ENCODE data around the gene KCNJ14. TPM values are rescaled to one million over a fixed set of nuclear protein-coding genes. Genes with fewer than 3 reads are reported as not detected.

KCNJ14 gene
- total and polyA plus RNA-seq, 2 of the 8 experiments (the other 6 are each of a cell fraction or from before 2014, with no cell fraction given) = 0.45 to 0.89 TPM

DNA sequence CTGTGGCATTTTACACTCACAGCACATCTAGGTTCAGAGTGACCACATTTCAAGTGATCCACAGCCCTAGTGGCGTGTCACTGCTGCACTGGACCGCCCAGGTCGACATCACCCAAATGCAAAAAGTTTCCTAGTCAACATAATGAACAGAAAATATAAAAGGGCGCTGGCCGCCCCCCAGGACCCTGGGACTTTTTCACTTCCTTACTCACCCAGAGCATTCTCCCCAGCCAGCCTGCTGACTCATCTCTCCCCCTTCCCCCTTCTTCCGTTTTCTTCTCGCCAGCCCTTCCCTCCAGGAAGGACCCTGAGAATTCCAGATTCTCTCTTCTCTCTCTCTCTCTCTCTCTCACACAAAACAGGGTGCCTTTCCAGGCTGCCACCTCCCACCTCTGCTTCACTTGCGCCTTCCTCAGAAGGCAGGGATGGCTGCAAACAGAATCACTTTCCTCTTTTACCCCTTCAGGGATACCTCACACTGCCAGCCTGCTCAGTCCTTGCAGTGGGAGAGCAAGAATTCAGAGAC lies 30.6 kb upstream of the KCNJ14 start:
- TF ChIP-seq JUND (IDR thresholded peaks at IDR 0.05; ENCODE audit: low read length) (peak; percentile 80), MAFK (IDR thresholded peaks at IDR 0.05; ENCODE audit: low read depth, low read length) (peak; percentile 64; the same call in 1 of the 2 replicates), BACH1 (IDR thresholded peaks at IDR 0.05; ENCODE audit: low read length) (peak; percentile 82), SIX5 (IDR thresholded peaks at IDR 0.05; ENCODE audit: low read depth, low read length) (no peak)
- Histone ChIP-seq H3K9me3 (ENCODE audit: insufficient read depth in 2 of 2, low read depth in 1 of 2, low read length in 1 of 2) (no peaks in the 10 kb centered on the region), H4K8ac (ENCODE audit: extremely low read depth, insufficient read depth, low read length) (no peak overlapping the region; the same call in 1 of the 2 replicates), H4K20me1 (replicated peaks in 1 of 2; ENCODE audit: control insufficient read depth in 1 of 2, insufficient read depth in 2 of 2, low read length in 2 of 2) (no peaks in the 10 kb centered on the region), H3K4me3 (ENCODE audit: extremely low read depth in 1 of 4, insufficient read depth in 2 of 4, low read depth in 3 of 4, low read length in 4 of 4) (no peak overlapping the region; a peak in 1 of 8 replicates), H2BK15ac (ENCODE audit: low read length) (peak overlapping the region; percentile 29; the same call in 1 of the 2 replicates), H3K23ac (ENCODE audit: insufficient read length) (no peak overlapping the region), H2AK5ac (ENCODE audit: low read depth, low read length) (no peak overlapping the region), H3K14ac (ENCODE audit: insufficient read length) (no peak overlapping the region), H3K18ac (ENCODE audit: extremely low read depth, low read length) (peak overlapping the region; percentile 90), H4K91ac (replicated peaks; ENCODE audit: insufficient read length, low read length) (peak overlapping the region; percentile 91), H3K36me3 (ENCODE audit: control insufficient read depth in 2 of 4, insufficient read depth in 4 of 4, low read length in 3 of 4) (peaks cover 0 to 1% (median 0%) of the 10 kb centered on the region in 4 experiments; a peak in 1 of 8 replicates), H3K9ac (replicated peaks in 1 of 4; ENCODE audit: extremely low read depth in 1 of 4, low read depth in 3 of 4, low read length in 3 of 4) (peak overlapping the region in 1 of 4 experiments; percentile 56; a peak in 2 of 7 replicates), H3K23me2 (ENCODE audit: low read depth, low read length) (no peaks in the 10 kb centered on the region), H3K79me2 (ENCODE audit: control insufficient read depth in 1 of 2, insufficient read depth in 2 of 2, low read length in 2 of 2) (no peaks in the 10 kb centered on the region), H2BK120ac (replicated peaks; ENCODE audit: low read depth, low read length) (no peak overlapping the region), H3K27ac (ENCODE audit: low read depth, low read length) (no peak overlapping the region; the same call in 1 of the 2 replicates), H3K27me3 (replicated peaks in 1 of 4; ENCODE audit: control insufficient read depth in 3 of 4, extremely low read depth in 1 of 4, insufficient read depth in 3 of 4, low read length in 3 of 4) (no peaks in the 10 kb centered on the region), H2BK12ac (ENCODE audit: low read depth, low read length) (peak overlapping the region; percentile 50; the same call in 1 of the 2 replicates), H2BK5ac (ENCODE audit: low read depth, low read length) (peak overlapping the region; percentile 93), H3K4ac (replicated peaks; ENCODE audit: insufficient read length, low read depth, low read length) (no peak overlapping the region), H3K79me1 (ENCODE audit: low read depth, low read length) (no peaks in the 10 kb centered on the region), H3K56ac (replicated peaks; ENCODE audit: insufficient read length, low read depth, low read length) (no peak overlapping the region), H2AFZ (ENCODE audit: low read length) (0 out of 2 replicates have a peak overlapping the region, but pooled peaks have one; percentile 62), H3K4me1 (replicated peaks in 1 of 4; ENCODE audit: control insufficient read depth in 3 of 4, insufficient read depth in 4 of 4, low read length in 3 of 4) (no peaks in the 10 kb centered on the region), H4K5ac (ENCODE audit: insufficient read length, low read depth, low read length) (peak overlapping the region; percentile 96), H2BK20ac (ENCODE audit: low read length) (no peak overlapping the region), H3K4me2 (ENCODE audit: insufficient read depth in 1 of 2, low read depth in 2 of 2, low read length in 2 of 2) (peak overlapping the region; percentile 30 to 62; a peak in 3 of 4 replicates)
- WGBS, 2 experiments (ENCODE audit: extremely low coverage in 1 of 2, insufficient coverage in 1 of 2, insufficient read length in 1 of 2, insufficient replicate concordance in 2 of 2, low coverage in 1 of 2, low lambda C conversion rate in 2 of 2, missing lambda C conversion rate in 1 of 2) = 55% methylated on average over 7 of the region's 8 CpGs; no CpG with 5 or more reads in 1 of the 2 experiments
- CTCF ChIA-PET (ENCODE audit: partially characterized antibody) = no interaction called here
- POLR2A ChIA-PET (ENCODE audit: partially characterized antibody) = no interaction called here
- no peak for DNase-seq (ENCODE audit: low read depth in 1 of 2, low spot score in 2 of 2)
- FAIRE-seq = no peak

All from H1 (cell line).